ENCODE measurements around the gene TESPA1.
A peak's percentile ranks its signal among the peaks of the same experiment; 100 is the strongest.
"Not testable (repeated sequence)": the region's sequence is repeated elsewhere in the genome, so short reads cannot be mapped to it uniquely, and the experiment has no call there.

Gene TESPA1, protein sequence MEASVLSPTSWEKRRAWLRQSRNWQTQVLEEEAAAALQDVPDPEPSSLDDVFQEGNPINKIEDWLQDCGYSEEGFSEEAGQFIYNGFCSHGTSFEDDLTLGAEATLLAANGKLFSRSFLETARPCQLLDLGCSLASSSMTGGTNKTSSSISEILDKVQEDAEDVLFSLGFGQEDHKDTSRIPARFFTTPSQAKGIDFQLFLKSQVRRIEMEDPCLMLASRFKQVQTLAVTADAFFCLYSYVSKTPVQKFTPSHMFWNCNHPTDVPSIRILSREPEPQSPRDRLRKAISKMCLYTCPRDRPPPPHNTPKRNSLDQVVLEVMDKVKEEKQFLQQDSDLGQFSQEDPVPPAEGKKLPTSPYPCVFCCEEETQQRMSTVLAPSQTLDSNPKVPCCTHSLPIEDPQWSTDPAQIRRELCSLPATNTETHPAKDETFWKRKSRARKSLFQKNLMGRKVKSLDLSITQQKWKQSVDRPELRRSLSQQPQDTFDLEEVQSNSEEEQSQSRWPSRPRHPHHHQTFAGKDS

DNA sequence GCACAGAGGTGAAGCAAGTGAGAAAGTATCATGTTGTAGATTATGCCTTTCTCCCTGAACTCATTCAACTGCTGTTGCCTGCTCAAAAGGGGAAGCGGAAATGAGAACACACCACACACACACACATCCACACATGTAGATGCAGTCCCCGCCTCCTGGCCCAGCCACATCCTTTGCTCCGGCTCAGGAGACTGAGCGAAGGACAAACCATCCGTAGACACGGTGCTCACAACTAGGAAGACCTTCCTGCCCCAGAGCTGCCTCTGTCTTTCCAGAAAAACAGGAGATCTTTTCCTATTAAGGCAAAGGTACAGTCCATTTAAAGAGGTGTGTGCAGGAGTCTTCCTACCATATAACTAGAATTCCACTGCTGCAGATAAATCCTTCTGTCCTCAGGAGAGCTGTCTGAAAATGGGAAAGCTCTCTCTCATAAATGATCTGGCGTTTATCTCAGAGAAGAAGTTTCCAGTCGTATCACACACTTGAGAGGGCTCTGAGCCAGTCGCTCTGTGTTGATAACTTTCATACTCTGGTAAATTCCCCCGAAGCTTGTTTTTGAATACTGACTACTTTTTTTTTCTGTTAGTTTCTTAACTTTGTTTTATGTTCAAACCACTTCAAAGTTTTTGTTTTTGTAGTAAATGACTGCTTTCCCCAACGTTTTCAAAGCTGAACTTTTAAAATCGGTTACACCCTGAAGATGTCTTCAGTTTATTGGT is at the start of gene TESPA1:
Gene TESPA1 (minus strand): TSS at position 105 of the 719 bp plus-strand sequence. CDS start 10,200 bp downstream, outside the sequence.
- DNase-seq (ENCODE audit: low read depth): peak; percentile 62

DNA sequence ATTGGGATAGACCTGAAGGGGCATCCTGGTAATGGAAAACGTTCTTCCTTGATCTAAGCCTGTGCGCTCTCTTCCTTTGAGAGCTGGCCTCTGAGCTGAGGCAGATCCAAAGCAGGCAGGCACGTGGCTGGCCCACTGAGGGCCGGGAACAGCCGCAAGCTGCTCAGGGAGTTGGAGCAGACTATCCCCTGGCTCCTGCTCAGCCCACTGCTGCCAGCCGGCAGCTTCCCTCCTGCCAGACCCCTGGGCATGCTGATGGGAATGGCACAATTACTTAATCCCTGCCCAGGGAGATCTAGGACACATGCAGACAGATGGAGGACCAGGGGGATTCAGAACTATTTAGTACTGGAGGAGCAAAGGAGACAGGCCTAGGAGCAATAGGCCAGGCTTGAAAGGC is 49.7 kb upstream of the TESPA1 start:
- DNase-seq (ENCODE audit: low read depth): no peak

DNA sequence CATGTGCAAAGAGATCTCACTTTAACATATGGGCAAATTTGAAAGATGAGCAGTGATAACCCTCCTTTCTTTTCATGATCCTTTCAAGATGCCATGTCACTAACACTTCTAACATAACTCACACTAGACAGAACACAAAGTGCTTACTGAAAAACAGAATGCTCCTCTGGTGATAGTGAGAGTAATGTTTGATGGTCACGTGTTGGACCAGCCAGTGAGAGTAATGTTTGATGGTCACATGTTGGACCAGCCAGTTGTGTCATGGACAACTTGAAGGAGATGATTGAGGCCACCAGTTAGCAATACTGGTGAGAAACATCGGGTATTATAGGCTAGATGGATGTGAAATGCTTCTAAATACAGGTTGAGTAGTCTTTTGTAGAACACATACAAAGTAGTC is 40.9 kb upstream of the TESPA1 start:
- DNase-seq (ENCODE audit: low read depth): no peak

DNA sequence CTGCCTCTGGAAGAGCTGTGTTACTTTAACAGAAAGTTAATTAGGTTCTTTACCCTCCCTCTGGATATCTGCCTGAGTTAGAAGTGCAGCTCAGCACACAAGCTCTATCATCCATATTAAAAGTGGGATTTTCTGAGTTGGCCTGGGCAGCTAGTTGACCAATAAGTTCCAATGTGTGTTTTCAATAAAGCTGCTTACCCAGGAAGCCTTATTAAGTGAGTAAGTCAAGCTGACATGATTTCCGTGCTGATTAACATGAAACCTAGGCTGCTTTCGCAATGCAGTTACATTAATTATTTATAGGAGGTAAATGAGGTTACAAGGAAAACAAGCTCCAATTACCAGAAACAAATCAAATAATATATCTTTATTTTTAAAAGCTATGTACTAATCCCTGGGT is 40.0 kb upstream of the TESPA1 start:
- DNase-seq (ENCODE audit: low read depth): no peak

DNA sequence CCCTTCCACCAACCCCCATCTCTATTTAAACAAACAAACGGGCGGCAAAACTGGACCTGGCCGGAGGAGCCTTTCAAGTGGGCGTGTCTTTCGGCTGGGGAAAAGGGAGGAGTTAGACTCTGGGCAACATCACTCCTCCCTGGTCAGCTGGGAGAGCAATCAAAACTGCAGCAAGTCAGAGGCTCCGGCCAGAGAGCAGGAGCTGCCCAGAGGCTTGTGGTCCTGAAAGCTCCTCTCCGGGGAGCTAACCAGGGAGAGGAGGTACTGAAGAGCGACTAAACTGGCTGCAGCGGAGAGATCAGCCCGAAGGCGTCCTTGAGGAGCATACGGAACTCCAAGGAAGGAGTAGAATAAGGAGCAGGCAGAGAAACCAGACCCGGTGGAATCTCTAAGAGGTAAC is 35.2 kb upstream of the TESPA1 start, which contains the start of gene NEUROD4:
Gene NEUROD4 (plus strand): TSS at position 191 of the 400 bp plus-strand sequence. CDS start 6,466 bp downstream, outside the sequence.
- DNase-seq (ENCODE audit: low read depth): no peak

DNA sequence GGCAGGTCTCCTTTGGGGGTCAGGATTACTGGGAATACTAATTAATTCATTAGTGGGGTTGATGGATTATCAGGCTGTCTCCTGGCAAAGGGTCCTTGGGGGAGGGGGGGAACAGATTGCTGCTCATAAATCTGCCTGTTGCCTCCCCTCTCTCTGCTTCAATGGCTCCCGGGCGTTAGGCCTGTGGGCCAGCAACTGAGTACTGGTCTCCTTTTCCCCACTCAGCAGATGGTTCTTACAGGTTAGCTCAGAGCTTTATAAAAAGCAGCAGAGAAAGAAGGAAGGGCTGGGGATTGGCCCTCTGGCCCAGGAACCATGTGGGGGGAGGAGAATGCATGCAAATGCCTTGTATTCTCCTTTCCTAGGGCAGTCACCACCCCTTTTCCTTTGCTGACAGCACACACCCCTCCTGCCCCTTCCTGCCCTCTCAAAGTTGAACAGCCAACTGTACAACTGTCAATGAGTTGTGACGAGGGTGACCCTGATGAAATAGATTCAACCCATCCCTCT is 32.9 kb upstream of the TESPA1 start:
- no peak for DNase-seq (ENCODE audit: low read depth)

DNA sequence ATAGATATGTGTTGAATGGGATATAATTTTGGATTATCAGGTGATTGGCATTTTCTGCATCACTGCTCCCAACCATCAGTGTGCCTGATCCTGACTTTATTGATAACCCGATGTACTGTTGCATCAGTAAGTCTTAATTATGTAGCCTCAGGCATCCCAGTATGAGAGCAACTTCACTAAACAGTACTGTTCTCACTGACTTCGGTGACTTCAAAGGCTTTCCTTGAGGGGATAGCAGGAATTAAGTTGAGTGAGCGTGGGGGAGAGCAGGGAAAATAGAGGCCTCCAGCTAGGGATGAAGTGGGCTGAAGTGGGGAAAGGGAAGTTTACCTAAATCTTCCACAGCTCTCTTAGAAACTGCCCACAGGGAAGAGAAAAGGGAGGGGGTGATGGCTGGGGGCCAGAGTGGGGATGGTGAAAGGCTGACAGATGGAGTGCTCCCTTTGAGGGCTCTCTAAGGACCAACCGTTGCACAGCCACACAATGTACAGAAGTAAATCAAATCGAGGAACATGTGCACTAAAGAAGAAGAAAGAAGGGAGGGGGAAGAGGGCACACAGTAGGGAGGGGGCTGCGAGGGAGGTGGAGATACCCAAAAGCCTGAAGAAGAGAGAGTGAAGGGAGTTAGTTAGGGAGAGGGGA is 24.5 kb upstream of the TESPA1 start:
- no peak for DNase-seq (ENCODE audit: low read depth)

DNA sequence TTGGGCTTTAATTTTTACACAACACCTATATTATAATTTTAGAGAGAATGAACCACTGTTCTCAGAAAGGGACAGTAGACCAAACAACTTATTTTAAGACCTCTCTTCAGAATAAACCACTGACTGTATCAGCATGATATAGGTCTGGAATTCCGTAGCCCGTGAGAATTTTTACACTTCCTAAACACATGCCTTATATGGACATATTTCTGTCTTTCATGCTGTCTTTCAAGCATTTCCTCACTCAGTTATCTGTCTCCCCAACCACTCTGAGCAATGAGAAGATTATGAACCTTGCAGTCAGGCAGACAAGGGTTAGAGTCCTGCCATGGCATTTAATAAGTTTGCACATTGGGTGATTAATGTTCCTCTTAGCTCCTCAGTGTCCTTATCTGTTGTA is 17.8 kb upstream of the TESPA1 start:
- no peak for DNase-seq (ENCODE audit: low read depth)

DNA sequence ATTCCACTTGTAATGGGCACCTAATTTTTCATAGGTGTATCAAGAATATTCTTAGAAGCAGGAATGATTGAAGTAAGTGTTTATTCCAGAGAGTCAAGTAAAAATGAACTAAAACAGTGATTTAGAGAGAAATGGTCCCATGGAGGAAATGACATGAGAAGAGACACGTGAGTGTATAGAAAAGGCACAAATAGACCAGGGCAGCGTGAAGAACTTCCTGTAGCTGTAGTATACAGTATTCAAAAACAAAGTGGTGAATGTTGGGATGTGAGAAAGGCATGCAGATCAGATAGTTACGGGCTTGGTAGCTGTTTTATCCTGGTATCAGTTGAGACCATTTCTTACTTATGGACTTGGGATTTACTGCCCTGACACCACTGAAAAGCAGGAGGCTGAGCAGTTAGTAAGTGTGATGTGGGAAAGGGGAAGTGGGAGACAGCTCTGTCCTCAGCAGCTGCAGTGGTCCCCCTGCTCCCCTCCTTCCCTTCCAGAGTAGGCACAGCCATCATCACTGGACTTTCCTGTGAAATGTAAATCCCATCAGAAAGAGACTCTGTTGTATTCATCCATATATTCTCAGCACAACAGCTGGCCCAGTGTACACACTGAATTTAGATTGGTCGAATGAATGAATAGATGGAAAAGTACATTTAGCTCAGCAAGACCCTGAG is 16.8 kb upstream of the TESPA1 start:
- DNase-seq (ENCODE audit: low read depth): no peak

DNA sequence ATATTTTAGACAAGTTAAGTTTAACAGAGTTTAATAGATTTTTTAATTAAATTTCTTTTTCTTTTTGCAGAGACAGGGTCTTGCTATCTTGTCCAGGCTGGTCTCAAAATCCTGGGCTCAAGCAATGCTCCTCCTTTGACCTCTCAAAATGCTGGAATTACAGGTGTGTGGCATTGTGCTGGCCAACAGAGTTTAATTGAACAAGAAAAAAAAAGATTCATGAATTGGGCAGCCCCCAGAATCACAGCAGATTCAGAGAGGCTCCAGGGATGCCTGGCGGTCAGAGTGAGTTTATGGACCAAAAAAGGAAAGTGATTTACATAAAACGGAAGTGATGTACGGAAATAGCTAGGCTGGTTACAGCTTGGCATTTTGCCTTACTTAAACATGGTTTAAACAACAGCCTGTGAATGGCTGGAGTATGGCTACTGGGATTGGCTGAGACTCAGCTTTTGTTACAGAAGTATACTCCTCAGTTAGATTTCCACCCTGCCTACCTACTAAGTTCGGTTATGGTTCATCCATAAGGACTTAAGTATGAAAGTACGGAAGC is 14.5 kb upstream of the TESPA1 start:
- DNase-seq (ENCODE audit: low read depth): no peak

DNA sequence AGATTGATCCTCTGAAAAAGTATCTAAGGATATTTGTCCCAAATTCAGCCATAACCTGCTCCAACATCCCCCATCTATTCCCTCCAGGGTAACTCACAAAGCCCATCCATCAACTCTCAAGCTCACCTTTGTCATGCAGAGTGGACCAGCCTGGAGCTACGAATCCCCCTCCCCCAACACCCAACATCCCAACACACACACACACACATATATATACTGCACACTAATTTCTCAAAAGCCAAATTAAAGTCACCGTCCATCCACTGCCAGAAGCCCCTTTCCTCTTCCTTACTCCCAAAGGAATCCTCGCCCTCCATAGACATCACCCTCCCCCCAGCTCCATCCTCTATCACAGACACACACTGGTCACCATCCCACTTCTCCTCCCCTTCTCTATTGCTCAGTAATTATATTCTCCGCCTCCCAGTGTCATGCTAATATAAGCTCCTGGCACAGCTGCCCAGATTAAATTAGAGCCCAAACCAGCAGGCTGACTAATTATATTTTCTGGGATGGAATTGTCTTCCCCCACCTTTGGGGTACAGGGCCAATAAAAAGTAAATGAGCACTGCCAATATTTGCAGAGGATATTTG is 13.5 kb upstream of the TESPA1 start:
- no peak for DNase-seq (ENCODE audit: low read depth)

DNA sequence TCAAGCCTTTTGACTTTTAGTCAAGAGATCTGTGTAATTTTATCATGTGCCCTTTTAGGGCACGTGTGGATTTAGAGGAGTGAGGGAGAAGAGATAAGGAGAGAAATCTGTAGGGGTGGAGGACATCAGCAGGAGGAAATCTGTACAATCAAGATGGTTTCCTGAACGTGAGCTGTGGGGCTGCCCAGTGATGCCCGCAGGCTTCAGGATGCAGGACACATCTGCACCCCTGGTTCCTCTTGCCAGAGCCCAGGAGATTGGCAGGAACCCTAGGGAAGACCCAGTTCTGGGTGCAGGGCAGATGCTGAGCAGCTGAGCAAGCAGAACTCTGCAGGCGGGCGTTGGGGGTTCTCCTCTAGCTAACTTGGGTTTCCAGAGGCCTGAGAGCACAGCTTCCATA is 11.6 kb upstream of the TESPA1 start:
- DNase-seq (ENCODE audit: low read depth): no peak

DNA sequence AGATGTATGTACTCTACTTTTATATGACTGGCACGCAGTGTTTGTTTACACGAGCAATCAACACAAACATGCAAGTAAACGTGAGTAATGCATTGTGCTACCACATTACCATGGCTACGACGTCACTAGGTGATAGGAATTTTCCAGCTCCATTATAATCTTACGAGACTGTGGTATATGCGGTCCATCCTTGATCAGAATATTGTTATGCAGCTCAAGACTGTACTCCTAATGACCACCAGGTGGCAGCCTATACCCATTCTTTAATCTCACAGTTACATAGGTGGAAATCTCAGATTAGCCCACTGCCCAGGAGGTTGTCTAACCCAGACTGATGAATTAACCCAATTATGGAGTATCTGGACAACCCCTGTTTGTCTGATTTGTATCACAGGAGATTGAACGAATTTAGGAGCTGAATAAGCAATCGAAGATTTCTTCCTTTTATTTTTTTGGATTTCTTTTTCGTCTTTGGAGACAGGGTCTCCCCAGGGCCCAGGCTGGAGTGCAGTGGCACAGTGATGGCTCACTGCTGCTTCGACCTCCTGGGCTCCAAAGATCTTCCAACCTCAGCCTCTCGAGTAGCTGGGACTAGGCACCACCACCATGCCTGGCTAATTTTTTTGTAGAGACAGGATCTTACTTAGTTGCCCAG is 8.7 kb upstream of the TESPA1 start:
- no peak for DNase-seq (ENCODE audit: low read depth)

DNA sequence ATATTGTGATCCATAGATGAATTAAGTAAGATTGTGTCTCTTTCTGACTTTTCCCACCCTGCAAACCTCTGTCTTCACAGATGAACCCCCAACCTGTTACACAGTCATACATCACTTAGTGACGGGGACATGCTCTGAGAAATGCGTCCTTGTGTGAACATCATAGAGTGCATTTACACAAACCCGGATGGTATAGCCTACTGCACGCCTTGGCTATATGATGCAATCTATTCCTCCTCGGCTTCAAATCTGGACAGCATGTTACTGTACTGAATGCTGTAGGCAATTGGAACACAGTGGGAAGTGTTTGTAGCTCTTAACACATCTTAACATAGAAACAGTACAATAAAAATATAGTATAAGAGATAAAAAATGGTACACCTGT is 7.4 kb upstream of the TESPA1 start:
- DNase-seq (ENCODE audit: low read depth): no peak

DNA sequence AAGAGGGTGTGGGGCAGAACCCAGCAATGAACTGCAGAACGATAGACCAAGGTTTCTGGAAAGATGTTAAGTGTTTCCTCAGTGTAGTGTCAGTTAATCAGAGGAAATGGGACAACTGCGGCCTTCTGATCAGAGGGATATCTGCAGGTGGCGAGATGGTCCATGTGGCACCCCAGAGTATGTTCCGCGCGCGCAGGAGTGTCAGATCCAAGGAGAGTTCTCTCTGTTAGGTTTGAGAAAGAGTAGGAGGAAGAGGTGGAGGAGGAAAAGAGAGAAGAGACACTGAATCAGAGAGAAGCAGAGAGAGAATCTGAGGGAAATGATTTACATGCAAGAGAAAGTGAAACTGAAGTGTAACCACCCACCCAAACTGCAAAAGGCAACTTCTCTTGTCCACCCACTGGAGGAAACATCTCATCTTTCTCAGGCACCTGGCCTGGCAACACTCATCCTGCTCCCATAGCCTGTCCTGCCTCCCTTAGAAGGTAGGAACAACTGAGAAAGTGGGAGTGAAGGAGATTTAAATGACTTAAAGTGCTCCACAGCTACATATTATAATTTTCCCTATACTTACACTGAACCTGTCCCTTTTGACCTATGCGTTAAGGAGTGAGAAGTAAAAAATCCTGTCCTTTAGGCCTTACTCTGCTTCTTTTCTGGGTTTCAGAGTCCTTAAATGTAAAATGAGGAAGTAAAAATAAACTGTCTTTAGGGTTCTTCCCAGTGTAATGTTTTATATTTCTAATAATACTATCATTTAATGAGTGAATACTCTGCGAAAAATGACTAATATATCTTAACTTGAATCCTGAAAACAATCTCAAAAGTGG is 6.8 kb upstream of the TESPA1 start:
- no peak for DNase-seq (ENCODE audit: low read depth)

DNA sequence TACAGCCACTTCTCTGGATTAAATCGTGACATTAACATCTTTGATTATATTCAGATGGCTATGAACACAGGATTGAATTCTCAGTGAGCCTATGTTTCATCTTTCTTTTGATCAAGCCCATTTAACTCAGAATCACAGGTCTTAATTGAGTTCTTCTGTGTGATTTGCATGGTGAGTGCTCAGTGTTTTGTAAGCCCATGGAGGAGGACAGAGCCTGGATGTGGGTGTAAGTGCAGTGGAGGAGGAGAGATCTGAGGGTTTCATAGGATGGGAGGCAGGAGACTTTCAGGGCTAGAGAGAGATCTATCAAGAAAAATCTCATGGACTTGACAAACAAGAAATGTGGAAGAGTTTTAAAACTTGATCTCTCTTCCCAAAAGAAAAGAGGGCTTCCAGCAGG is 5.3 kb upstream of the TESPA1 start:
- no peak for DNase-seq (ENCODE audit: low read depth)

DNA sequence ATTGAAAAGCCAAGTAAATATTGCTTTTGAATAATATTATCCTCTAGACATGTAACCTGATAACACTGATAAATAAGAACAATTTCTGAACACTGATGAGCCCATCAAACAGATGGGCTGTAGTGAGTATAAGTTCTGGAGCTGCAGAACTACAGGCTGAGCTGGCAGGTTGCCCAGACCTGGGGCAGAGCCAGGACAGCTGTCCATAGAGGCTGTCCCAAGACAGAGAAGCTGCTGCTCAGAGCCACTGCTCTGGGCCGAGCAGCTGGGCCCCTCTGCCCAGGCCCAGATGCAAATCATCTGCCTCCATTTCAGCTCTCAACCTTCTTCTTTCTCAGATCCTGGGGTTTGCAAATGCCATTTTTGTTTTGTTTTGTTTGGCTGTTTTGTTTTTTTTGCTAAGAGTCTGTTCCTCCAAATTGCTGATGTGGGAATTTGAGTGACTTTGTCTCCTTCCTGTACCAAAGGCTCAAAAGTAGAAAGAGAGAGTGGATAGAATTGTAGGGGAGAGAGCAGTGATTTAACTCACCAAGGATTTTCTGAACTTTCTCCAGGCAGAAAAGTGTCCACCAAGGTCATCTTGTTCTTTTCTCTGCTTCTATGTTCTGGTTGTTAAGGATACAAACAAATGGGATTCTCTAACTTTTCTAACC is 4.0 kb upstream of the TESPA1 start:
- no peak for DNase-seq (ENCODE audit: low read depth)

DNA sequence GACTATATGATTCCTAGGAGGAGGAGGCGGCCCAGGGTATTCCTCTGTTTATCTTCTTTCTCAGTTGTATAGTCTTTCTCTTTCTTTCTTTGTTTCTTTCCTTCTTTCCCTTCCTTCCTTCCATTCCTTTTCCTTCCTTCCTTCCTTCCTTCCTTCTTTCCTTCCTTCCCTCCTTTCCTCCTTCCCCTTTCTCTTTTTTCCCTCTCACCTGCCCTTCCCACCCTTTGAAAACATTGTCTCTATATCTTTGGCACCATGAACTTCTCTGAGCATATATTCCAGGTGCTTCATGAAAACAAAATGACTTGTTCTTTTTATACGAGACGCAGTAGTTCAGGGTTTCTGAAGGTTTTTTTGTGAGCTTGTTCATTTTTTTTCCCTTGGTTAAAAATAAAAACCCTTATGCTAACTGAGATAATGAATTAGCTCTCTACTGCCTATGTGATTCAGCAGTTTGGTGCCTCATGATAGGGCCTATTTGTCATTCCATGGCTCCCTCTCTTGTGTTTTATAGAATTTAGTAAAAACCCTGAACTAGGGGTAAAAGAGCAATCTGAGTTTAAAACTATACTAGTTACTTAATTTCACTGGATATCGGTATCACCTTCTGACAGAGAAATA is 3.2 kb upstream of the TESPA1 start:
- DNase-seq (ENCODE audit: low read depth): no peak

DNA sequence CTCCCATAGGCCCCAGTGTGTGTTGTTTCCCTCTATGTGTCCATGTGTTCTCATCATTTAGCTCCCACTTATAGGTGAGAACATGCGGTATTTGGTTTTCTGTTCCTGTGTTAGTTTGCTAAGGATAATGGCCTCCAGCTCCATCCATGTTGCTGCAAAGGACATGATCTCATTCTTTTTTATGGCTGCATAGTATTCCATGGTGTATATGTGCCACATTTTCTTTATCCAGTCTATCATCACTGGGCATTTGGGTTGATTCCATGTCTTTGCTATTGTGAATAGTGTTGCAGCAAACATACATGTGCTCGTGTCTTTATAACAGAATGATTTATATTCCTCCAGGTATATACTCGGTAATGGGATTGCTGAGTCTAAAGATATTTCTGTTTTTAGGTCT is 2.2 kb upstream of the TESPA1 start:
- DNase-seq (ENCODE audit: low read depth): not testable (repeated sequence)
